Omental fat pad (tissue), 4 donors: ENCODE results near the gene RBM44. TPM values are rescaled to one million over a fixed set of nuclear protein-coding genes. Genes with fewer than 3 reads are reported as not detected.

Experiments
- ATAC-seq: fragments of 150-250 bp; one replicate; pipeline ENCODE4 v1.9.1; 2016; ENCODE audit warnings: mild to moderate bottlenecking, moderate library complexity; ENCODE audit not compliant: low FRiP score
- DNase-seq: peaks from one replicate; pipeline ENCODE4 v3.0.0-alpha.2; 2019; ENCODE audit warnings: low spot score
- total RNA-seq, 4 donors: library from RNA; depleted of rRNA; stranded (reverse); fragments of >200 nt; gene quantifications; one replicate each; pipeline ENCODE4 v1.1.0, GENCODE V29; 2016
- TF ChIP-seq, protein P1 (sequence below), 3 donors: fragments of 450-650 bp; IDR thresholded peaks; one replicate each; pipeline ENCODE4 v1.5.1; 2016 to 2017; ENCODE audit warnings: antibody characterized with exemption in 3 of 3, mild to moderate bottlenecking in 3 of 3, moderate library complexity in 2 of 3

Gene RBM44
- total RNA-seq, 4 donors from 2014 or later: 1.1 to 2.6 (median 1.5) TPM

DNA sequence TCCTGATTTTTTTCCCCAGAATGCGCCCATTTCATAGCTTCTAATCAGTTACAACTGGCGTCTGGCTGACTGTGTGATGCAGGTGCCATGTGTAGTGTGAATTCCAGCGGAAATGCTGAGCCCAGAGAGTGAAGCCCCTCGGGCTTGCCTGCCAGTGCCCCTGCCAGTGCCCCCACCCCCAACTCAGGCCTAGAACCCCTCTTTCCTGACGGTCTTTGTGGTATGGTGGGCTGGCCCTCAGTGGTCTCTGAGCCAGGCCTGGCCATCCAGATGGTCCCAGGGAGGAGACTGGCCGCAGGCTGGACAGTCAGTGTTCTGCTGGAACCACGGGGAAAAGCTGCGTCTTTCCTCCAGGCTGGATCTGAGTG, 63.9 kb downstream of the RBM44 start:
- DNase-seq: no peak
- no peak for ATAC-seq
- TF ChIP-seq, protein P1, sequence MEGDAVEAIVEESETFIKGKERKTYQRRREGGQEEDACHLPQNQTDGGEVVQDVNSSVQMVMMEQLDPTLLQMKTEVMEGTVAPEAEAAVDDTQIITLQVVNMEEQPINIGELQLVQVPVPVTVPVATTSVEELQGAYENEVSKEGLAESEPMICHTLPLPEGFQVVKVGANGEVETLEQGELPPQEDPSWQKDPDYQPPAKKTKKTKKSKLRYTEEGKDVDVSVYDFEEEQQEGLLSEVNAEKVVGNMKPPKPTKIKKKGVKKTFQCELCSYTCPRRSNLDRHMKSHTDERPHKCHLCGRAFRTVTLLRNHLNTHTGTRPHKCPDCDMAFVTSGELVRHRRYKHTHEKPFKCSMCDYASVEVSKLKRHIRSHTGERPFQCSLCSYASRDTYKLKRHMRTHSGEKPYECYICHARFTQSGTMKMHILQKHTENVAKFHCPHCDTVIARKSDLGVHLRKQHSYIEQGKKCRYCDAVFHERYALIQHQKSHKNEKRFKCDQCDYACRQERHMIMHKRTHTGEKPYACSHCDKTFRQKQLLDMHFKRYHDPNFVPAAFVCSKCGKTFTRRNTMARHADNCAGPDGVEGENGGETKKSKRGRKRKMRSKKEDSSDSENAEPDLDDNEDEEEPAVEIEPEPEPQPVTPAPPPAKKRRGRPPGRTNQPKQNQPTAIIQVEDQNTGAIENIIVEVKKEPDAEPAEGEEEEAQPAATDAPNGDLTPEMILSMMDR (IDR thresholded peaks at IDR 0.05): no peak

DNA sequence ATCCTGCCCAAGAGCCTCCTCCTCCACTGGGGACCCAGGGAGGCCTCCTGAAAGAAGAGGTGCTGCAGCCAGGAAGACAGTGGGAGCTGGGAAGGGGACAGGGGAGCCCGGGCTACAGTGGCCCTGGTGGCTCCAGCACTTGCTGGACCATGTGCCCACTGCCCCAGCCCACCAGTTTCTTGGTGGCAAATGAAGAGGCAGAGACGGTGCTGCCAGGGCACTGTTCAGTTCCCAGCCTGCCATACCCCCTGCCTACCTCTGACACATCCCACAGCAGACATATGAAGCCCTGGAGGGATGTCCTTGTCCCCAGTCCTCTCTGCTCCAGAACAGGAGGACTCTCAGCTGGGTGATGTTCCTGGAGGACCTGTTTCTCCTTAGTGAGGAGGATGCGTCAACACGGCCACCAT, 64.5 kb downstream of the RBM44 start:
- TF ChIP-seq, protein P1 (IDR thresholded peaks at IDR 0.05): no peak
- DNase-seq: no peak

GRCh38 chr2:237863689-237864443, 65.3 kb downstream of the RBM44 start:
- peak; percentile 63 for ATAC-seq
- DNase-seq: no peak
- TF ChIP-seq, protein P1 (IDR thresholded peaks at IDR 0.05): no peak

More for the DNA sequence above, 64.5 kb downstream of the RBM44 start:
- no peak for ATAC-seq

DNA sequence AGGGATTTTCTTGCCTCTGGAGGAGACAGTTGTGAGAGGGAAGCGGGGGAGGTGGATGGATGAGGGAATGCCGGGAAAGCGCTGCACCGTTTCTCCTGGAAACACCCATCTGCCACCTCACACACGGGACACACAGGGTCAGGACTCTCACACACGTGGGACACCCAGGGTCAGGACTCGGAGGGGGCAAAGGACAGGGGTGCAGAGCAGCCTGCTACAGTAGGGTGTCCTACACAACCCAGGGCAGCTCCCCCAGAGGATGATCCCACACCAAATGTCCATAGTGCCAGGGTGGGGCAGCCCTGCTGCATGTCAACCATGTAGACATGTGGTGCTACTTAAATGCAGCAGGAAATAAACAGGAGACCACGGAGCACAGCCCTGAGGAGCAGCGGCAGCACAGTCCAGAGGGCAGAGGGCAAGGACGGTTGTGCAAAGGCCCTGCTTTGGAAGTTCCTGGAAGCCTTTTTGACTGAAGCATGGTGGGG, 65.9 kb downstream of the RBM44 start:
- peak; percentile 2 for ATAC-seq
- DNase-seq: no peak
- TF ChIP-seq, protein P1 (IDR thresholded peaks at IDR 0.05): no peak

DNA sequence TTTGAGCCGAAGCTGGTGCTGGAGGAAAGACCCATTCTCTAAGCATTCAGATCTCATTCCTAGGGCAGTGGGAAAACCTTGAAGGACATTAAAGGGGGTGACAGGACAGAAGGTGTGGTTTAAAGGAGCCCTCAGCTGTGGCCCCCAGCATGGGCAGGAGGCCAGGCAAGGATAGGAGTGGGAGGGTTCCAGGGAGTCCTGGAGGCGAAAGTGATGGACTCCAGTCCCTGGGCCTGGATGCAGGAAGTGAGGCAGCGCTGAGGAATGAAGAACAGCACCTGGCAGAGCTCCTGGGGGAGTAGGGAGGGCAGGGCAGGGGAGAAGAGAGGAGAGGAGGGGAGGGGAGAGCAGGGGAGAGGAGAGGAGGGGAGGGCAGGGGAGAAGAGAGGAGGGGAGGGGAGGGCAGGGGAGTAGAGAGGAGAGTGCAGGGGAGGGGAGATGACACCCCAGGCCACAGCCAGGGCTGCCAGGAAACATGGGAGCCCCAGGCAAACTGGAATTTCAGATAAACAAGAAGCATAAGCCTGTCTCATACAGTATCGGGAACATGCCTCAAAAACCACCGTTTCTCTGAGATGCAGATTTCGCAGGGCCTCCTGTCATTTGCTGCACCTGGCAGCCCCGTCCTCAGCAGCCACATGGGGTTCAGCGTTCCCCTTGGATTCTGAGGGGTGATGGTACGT, 66.5 kb downstream of the RBM44 start:
- DNase-seq (no peak), ATAC-seq (peak; percentile 66)
- TF ChIP-seq, protein P1 (IDR thresholded peaks at IDR 0.05): no peak

DNA sequence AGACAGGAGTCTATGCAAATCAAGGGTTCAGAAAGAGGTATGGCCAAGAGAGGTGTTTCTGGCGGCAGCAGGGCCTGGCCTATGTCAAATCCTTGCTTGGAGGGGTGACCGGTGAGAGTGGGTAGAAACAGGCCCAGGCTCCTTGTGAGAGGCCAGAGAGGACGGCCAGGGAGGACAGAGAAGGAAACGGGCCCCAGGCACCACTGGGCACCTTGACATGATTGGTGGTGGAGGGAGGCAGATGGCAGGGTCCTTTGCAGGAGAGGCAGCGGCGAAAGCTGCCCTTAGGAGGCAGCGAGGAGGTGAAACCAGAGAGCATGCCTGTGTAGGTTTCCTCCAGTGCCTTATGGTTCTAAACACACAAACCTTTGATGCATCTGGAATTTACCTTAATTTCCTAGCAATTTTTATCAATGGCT, 67.1 kb downstream of the RBM44 start:
- TF ChIP-seq, protein P1 (IDR thresholded peaks at IDR 0.05): no peak
- DNase-seq (no peak), ATAC-seq (no peak)
